HS-5 (cell line): ENCODE results near the gene FAM234A.
"Not testable (repeated sequence)": the region's sequence is repeated elsewhere in the genome, so short reads cannot be mapped to it uniquely, and the experiment has no call there.

Source experiments
- DNase-seq: peaks from one replicate; pipeline ENCODE4 v3.0.0-alpha.2; 2012; ENCODE audit warnings: low read depth

The FAM234A gene

DNA sequence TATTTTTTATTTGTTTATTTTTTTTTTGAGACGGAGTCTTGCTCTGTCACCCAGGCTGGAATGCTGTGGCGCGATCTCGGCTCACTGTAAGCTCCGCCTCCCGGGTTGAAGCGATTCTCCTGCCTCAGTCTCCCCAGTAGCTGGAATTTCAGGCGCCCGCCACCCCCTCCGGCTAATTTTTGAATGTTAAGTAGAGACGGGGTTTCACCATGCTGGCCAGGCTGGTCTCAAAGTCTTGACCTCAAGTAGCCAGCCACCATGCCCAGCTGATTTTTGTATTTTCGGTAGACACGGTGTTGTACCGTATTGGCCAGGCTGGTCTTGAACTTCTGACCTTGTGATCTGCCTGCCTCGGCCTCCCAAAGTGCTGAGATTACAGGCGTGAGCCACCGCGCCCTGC lies 4.3 kb upstream of the FAM234A start:
- not testable (repeated sequence) for DNase-seq

DNA sequence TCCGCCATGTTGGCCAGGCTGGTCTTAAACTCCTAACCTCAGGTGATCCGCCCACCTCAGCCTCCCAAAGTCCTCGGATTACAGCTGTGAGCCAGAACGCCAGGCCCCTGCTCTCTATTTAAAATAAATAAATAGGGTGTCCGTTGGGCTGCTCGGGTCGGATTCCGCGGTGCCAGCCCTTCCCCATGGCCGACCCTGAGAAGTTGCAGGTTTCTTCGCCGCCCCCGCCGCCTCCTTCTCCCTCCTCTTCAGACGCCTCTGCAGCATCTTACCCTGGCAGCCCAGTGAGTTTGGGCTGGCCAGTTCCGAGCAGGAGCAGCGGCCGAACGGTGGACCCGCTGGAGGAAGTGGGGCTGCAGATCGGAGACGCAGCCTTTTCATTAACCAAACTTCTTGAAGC lies 3.7 kb upstream of the FAM234A start:
- DNase-seq = no peak

DNA sequence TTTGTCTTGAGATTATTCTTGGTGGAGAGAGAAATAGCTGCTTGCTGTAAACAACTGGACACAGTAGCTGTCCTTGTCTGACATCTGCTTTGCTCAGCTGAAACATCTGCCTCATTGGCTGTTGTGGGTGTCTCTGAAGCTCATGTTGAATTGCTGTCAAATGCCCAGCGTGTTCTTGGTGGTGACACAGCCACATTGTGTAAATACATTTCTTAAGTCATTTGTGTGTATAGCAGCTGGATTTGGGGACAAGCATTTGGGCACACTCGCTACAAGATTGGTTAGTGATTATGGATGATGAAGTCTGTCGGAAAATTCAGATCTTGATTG lies 5.3 kb downstream of the FAM234A start:
- DNase-seq = no peak

DNA sequence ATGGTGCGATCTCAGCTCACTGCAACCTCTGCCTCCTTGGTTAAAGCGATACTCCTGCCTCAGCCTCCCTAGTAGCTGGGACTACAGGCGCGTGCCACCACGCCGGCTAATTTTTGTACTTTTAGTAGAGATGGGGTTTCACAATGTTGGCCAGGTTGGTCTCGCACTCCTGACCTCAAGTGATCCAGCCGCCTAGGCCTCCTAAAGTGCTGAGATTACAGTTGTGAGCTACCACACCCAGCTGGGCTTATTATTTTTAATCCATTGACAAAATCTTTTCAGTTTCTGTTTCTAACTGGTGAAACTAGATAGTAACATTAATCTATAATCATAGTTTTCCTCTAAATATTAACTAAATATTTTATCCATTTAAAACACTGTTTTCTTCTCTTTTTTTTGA lies 5.9 kb downstream of the FAM234A start:
- no peak for DNase-seq

DNA sequence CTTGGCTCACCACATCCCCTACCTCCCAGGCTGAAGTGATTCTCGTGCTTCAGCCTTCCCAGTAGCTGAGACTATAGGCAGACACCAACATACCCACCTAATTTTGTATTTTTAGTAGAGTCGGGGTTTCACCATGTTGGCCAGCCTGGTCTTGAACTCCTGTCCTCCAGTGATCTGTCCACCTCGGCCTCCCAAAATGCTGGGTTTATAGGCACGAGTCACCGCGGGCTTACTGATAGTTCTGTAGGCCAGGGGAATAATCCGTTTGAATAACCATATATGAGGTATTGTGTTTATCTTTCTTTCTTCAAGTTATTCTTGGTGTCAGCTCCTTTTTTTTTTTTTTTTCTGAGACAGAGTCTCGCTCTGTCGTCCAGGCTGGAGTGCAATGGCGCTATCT lies 7.7 kb downstream of the FAM234A start:
- DNase-seq = no peak

DNA sequence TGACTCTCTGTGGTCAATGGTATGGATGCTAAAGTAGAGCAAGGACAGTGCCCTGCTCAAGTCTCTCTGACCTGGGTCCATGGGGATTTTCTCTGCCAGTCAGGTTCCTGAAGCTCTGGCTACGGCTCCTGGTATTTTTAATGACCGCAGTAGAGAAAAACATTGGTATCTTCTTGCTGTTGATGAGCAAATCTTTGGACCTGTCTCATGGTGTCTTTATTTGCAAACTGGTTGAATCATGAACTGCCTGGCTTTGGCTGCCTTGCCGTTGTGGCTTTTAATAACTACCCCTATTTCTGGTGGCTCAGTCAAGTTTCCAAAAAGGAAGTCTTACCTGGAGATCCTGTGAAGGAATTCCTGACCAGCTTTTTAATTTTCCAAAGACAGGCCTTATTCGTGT lies 8.7 kb downstream of the FAM234A start:
- no peak for DNase-seq

DNA sequence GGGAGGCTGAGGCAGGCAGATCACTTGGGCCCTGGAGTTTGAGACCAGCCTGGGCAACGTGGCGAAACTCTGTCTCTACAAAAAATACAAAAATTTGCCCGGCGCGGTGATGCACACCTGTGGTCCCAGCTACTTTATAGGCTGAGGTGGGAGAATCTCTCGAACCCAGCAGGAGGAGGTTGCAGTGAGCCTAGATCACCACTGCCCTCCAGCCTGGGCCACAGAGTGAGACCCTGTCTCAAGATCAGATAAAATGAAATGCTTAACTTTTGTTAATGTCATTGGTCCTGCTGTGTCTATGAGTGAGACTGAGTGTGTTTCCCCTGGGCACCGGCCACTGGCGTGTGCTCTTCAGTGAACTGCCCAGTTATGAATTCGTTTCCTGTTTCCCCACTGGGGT lies 10.5 kb downstream of the FAM234A start:
- no peak for DNase-seq

DNA sequence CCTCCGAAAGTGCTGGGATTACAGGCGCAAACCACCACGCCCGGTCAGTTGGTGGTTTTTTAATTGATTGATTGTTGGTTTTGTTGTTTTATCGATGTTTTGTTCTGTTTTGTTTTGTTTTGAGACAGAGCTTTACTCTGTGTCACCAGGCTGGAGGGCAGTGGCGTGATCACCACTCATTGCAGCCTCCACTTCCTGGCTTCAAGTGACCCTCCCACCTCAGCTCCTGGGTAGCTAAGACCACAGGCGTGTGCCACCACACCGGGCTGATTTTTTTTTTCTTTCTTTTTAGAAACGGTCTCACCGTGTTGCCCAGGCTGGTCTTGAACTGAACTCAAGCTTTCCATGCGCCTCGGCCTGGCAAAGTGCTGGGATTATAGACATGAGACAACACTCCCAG lies 12.4 kb downstream of the FAM234A start:
- DNase-seq = no peak

DNA sequence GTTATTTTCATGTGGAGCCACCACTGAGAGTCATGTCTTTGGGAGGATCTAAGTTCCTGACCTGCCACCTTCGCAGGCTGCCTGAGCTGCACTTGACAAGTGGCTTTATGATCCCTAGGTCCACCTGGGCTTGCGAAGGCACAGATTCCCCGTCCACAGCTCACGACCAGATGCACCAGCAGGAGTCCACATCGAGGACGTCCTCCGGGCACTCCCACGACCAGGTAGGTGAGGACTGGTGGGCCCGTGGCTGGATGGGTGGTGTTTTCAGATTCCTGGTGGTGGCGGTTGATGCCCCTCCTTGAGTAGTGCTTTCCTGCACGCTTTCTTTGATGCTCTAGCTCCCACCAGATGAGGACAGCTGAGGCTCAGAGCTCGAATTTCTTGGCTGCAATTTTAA lies 14.8 kb downstream of the FAM234A start:
- DNase-seq = no peak

DNA sequence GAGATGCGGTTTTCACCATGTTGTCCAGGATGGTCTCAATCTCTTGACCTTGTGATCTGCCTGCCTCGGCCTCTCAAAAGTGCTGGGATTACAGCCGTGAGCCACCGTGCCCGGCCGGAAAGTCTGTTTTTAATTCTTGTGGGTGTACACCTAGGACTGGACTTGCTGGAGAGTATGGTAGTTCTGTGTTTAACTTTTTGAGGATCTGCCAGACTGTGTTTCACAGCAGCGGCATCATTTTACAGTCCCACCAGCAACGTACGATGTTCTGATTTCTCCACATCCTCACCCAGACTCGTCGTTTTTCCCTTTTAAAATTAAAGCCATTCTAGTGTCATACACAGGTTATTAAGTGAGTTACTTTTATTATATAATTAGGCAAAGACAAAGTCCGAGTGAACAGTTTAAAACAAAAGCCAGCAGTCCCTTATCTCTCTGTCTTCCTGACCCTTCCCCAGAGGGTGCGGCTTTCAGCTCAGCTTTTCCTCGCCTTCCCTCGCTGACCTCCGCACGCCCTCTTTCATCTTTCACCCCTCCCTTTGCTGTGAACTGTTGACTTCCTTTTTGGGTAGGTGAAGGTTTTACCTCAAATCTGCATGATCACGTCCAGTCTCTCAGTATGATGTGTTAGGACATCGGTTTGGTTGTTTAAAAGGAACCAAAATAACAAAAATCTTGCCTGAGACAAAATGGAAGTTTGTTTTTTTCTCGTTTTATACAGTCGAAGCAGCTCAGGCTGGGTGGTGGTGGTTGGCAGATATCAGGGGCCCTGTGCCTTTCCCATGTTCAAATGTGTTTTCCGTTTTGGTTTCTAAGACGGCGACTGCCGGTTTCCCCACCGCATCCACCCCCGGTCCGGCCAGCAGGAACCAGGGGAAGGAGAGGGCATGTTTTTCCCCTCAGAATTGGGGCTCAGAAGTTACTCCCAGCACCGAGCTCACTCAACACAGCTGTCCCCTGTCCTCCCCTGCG lies 18.0 kb downstream of the FAM234A start:
- DNase-seq = no peak

DNA sequence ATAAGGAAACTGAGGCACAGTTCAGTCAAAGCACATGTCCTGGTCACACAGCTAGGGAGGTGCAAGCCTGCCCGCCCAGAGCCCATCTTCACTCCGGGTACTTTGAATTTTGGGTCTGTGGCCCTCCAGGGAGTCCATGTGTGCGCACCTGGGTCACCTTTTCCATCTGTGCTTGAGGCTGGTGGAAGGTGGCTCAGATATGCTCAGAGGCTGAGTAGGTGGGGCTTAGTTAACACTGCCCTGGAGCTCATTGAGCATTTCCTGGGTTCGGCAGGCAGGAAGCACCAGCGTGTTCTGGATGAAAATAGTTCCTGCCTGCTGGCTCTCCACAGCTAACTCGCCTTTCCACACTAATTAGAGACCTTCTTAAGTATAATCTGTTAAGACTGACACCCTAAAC lies 19.2 kb downstream of the FAM234A start:
- DNase-seq = no peak

DNA sequence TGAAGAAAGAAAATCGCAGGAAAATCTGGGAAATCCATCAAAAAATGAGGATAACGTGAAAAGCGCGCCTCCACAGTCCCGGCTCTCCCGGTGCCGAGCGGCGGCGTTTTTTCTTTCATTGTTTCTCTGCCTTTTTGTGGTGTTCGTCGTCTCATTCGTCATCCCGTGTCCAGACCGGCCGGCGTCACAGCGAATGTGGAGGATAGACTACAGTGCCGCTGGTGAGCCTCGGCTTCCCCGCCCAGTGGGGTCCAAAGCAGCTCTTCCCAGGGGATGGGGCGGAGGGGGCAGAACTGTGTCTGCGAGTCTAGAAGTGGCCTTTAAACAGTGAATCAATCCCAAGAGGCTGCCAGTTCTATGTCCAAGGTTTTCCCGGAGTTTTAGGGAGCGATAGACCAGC lies 19.8 kb downstream of the FAM234A start:
- no peak for DNase-seq

DNA sequence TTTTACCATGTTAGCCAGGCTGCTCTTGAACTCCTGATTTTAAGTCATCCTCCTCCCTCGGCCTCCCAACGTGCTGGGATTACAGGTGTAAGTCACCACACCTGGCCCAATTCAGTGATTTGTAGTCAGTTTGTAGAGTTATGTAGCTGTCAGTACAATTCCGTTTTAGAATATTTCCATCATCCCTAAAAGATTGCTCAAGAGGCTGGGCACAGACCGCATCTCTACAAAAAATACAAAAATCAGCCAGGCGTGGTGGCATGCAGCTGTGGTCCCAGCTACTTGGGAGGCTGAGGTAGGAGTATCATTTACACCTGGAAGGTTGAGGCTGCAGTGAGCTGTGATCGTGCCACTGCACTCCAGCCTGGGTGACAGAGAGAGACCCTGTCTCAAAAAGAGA lies 20.6 kb downstream of the FAM234A start:
- DNase-seq = no peak

DNA sequence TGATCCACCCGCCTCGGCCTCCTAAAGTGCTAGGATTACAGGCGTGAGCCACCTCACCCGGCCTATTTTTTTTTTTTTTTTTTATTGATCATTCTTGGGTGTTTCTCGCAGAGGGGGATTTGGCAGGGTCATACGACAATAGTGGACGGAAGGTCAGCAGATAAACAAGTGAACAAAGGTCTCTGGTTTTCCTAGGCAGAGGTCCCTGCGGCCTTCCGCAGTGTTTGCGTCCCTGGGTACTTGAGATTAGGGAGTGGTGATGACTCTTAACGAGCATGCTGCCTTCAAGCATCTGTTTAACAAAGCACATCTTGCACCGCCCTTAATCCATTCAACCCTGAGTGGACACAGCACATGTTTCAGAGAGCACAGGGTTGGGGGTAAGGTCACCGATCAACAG lies 23.5 kb downstream of the FAM234A start:
- DNase-seq = not testable (repeated sequence)

DNA sequence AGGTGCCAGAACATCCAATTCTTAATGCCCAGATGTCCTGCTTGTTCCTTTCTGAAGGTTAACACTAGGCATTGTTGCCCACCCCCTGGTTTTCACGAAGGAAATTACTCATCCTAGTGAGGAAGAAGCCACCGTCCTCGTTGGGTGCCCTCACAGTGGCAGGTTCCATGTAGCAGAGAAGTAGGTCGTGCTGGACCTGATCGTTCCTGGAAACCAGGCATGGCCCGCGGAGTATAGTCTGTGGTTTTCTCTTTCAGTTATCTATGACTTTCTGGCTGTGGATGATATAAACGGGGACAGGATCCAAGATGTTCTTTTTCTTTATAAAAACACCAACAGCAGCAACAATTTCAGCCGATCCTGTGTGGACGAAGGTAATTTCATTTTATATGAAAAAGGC lies 24.6 kb downstream of the FAM234A start:
- no peak for DNase-seq

DNA sequence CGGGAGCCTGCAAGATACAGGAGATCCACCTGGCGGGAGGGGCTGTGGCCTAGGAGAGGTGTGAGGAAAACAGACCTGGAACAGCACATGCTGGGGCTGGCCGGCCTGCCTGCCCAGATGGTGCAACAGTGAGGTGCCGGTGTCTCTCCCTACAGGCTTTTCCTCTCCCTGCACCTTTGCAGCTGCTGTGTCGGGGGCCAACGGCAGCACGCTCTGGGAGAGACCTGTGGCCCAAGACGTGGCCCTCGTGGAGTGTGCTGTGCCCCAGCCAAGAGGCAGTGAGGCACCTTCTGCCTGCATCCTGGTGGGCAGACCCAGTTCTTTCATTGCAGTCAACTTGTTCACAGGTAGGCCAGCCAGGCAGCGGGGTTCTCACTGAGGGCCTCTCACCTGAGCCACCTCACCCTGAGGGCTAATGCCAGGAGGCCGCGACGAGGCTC lies 25.2 kb downstream of the FAM234A start:
- DNase-seq = no peak

DNA sequence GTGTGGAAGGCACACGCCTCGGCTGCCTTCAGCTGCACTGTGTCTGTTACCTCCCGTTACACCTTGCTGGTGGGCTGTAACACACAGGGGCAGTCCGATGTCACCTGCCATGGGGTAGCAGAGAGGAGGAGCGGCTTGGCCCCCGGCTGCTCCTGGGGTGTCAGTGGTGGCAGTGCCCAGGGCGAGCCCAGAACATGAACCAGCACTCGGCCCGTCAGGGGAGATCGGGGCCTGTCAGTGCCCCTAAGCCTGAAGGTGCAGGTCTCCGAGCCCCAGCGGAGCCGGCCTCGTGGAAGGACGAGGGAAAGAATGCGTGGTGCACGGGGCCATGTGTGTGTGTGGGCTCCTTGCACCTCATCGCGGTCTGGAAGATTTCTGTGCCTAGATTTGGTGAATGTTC lies 25.7 kb downstream of the FAM234A start:
- DNase-seq = no peak

DNA sequence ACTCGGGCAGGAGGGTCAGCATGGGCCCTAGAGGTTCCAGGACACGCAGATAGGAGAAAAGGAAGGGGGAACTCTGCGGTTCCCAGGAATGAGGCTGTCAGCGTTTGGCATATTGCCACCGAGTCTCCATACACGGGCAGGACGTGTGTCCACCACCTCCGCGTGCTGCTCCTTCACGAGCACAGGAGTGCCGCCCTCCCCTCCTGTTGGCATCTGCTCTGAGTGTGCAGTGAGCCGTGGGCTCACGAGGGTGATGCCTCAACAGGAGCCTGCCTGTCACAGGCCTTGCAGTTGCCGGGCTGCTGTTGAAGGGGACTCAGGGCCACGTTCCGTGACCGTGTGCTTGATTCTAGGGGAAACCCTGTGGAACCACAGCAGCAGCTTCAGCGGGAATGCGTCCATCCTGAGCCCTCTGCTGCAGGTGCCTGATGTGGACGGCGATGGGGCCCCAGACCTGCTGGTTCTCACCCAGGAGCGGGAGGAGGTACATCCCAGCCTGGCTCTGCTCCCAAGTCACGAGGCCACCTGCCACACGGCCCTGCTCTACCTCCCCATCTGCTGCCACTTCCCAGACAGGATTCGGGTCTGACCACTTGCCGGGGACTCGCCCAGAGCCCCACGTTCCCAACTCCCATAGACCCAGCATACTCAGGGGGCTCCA lies 26.5 kb downstream of the FAM234A start:
- no peak for DNase-seq

DNA sequence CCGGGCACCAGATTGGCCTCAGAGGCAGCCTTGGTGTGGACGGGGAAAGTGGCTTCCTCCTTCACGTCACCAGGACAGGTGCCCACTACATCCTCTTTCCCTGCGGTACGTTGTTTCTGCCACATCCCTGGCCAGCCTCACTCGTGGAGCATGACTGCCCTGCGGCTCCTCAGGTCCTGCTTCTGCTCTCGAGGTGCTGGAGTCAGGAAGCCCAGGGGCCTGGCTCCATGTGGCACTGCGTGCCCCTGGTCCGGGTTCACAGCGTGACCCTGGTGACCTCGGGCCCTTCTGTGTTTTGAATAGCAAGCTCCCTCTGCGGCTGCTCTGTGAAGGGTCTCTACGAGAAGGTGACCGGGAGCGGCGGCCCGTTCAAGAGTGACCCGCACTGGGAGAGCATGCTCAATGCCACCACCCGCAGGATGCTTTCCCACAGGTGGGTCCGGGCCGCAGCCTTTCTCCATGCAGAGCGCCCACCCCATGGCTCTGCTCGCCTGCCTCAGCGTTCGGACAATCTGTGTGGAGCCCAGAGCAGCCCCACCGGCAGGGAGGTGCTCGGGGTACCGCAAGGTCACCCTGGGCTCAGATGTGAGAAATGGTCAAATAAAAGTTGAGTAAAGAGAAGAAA lies 27.6 kb downstream of the FAM234A start:
- DNase-seq = no peak

DNA sequence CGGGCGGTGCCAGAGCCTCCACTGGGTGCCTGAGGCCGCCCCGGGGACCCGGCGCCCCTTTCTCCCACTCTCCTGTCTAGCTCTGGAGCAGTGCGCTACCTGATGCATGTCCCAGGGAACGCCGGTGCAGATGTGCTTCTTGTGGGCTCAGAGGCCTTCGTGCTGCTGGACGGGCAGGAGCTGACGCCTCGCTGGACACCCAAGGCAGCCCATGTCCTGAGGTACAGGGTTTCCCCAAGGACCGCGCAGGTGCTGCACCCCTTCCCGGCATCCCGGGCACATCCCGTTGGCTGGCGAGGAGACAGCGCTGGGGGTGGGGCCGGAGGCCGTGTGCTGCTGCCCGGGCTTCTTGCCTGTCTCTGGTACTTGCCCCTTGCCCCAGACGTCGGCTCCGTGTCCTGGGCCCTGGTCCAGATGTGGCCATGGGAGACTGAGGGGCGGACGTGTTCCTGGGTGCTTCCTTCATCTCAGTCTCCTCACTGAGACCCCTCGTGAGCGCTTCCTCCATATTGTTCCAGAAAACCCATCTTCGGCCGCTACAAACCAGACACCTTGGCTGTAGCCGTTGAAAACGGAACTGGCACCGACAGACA lies 28.7 kb downstream of the FAM234A start:
- no peak for DNase-seq

DNA sequence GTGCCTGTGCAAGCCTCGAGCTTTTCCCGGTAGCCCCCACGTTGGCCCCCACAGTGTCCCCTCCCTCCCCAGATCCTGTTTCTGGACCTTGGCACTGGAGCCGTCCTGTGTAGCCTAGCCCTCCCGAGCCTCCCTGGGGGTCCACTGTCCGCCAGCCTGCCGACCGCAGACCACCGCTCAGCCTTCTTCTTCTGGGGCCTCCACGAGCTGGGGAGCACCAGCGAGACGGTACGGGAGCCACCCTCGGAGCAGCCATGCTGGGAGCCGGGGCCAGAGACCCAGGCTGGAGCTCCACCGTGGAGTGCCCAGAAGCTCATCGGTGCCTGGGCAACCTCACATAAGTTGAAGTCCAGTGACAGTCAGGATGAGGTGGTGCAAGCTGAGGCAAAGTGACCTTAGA lies 29.3 kb downstream of the FAM234A start:
- no peak for DNase-seq

DNA sequence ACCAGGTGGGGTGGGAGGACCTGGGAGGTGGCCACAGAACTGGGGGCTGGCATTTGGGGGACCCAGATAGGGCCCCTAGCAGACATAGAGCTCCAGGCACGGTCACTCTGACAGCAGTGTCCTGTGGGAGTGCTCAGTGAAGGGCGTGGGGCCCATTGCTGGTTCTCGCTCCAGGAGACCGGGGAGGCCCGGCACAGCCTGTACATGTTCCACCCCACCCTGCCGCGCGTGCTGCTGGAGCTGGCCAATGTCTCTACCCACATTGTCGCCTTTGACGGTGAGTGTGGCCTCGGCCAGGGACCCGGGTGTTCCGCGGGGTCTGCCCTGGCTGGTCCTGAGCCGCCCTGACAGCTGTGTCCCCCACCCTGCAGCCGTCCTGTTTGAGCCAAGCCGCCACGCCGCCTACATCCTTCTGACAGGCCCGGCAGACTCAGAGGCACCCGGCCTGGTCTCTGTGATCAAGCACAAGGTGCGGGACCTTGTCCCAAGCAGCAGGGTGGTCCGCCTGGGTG lies 29.9 kb downstream of the FAM234A start:
- DNase-seq = no peak
